ENCODE measurements around the gene CHRM5.
"Not testable (repeated sequence)": the region's sequence is repeated elsewhere in the genome, so short reads cannot be mapped to it uniquely, and the experiment has no call there.

Gene CHRM5

DNA sequence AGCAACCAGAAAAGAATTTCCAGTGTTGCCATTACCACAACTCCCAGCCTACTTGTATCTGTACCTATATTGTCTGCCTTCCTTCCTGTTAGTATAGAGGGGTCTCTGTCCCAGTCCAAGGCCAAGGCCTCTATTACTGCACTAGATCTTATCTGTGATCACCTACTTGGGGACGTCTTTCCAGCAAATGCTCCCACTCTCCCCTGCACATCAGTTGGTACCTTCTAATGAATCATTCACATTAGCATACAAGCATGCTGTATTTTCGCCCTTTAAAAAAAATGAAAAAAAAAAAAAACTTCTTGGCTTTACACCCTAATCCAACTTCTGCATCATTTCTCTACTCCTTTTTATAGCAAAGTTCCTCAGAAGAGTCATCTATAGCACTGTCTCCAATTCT lies 75.5 kb downstream of the CHRM5 start:
- DNase-seq = no peak

- DNase-seq = no peak
Measured at GRCh38 chr15:34046471-34047145, 78.3 kb downstream of the CHRM5 start.

GRCh38 chr15:34047893-34048775 lies 79.8 kb downstream of the CHRM5 start:
- DNase-seq = no peak

- DNase-seq = no peak
Measured at GRCh38 chr15:34049112-34049511, 80.8 kb downstream of the CHRM5 start.

DNA sequence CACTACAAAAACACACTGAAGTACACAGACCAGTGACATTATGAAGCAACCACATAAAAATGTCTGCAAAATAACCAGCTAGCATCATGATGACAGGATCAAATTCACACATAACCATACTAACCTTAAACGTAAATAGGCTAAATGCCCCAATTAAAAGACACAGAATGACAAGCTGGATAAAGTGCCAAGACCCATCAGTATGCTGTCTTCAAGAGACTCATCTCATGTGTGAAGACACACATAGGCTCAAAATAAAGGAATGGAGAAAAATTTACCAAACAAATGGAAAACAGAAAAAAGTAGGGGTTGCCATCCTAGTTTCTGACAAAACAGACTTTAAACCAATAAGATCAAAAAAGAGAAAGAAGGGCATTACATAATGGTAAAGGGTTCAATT lies 82.1 kb downstream of the CHRM5 start:
- DNase-seq = not testable (repeated sequence)

- DNase-seq = no peak
Measured at GRCh38 chr15:34054081-34054707, 85.9 kb downstream of the CHRM5 start.

- no peak for DNase-seq
Measured at GRCh38 chr15:34055868-34056595, 87.7 kb downstream of the CHRM5 start.

DNA sequence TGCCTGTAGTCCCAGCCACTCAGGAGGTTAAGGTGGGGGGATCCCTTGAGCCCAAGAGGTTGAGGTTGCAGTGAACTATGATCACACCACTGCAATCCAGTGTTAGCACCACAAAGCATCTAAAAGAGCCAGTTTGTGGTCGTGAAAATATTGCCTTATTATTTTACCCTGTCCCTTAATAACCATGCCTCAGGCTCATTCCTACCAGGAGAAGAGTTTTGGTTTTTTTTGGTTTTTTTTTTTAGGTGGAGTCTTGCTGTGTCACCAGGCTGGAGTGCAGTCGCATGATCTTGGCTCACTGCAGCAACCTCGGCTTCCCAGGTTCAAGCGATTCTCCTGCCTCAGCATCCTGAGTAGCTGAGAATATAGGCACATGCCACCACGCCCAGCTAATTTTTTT lies 88.6 kb downstream of the CHRM5 start:
- no peak for DNase-seq

- DNase-seq = no peak
Measured at GRCh38 chr15:34059476-34059875, 91.2 kb downstream of the CHRM5 start.

DNA sequence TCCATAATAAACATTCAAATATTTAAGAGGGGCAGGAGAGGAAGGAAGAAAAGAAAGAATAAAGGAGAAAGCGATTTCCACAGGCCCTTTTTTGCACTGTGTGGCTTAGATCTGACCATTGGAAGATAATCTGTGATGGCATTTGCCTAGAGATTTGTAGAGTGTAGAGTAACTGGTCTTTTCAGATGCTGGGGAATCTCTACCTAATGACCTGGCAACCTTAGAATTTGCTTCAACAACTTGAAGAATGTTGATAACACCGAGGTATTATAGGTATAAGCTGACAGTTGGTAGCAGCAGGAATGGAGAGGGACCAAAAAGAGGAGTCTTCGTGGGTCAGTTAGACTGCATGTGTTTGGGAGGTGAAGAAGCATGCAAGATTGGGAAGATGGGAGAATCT lies 91.6 kb downstream of the CHRM5 start:
- no peak for DNase-seq

GRCh38 chr15:34064438-34064837 lies 96.1 kb downstream of the CHRM5 start:
- no peak for DNase-seq

DNA sequence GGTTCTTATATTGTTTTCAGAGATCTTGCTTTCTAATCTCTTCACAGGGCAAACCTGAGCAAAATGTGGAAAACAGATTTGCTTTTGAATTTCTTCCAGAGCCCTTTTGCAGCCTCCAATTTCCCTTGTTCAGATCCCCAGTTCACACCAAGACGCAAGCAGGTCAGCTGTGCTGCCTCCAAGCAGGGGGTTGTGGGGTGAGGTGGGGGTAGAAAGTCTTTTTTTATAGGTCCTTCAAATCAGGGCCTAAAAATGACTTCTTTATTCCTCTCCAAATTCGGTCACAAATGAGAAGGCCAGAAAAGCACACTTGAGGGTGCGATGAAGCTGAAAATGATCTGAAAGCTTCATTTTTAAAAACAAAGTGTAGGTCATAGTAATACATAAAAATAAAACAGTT lies 97.0 kb downstream of the CHRM5 start:
- DNase-seq = no peak

DNA sequence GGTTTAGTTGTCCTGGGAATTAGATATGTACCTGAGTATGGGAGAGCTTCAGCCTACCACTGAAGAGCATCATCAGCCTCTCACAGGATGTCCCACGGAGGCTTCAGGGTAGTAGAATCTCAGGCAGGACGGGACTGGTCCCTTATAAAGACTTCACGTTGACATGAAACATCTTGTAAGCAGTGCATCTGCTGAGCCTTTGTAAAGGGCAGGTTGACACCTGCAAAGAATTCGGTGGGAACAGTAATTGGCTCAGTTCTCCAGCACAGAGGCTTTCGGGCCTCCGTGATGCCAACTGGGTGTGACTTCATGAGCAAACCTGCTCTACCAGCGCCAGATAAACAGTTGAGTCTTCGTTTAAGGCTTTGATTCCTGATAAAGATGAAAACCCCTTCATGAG lies 97.6 kb downstream of the CHRM5 start:
- DNase-seq = no peak

- peak; percentile 80 for DNase-seq
Measured at GRCh38 chr15:34070003-34070402, 101.7 kb downstream of the CHRM5 start.

DNA sequence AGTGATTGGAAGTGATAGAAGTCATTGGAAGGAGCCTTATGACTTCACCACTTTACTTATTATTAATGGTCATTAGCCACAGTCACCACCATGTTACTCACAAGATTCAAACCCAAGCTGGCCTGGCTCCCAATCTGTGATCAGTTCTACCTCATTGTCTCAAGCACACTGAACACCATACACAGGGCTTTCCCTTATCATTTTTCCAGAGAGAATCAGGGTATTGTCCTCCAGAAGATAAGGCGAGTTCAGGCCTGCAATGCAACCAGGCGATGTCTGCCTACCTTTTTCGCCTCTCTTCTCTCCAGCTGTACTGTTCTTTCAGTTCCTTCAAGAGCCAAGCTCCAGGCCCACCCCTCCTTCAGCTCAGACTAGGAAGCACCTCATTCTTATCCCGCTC lies 108.5 kb downstream of the CHRM5 start:
- no peak for DNase-seq

DNA sequence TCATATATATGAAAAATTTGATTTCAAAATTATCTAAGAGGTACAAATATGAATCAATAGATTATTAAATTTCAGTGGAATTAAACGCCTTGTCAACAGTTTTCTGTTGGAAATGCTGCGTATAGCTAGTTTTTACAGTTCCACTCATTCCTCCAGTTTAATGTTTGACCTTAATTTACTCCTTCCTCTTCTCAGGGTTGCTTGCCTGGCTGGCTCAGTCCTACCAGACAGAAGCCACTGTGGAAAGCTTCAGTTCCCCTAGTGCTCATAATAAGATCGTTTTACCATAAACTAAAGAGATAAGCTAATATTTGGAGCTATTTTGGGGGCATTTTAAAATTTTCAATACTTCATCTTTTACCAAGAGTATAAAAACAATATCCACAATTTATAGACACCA lies 110.6 kb downstream of the CHRM5 start:
- DNase-seq = no peak

DNA sequence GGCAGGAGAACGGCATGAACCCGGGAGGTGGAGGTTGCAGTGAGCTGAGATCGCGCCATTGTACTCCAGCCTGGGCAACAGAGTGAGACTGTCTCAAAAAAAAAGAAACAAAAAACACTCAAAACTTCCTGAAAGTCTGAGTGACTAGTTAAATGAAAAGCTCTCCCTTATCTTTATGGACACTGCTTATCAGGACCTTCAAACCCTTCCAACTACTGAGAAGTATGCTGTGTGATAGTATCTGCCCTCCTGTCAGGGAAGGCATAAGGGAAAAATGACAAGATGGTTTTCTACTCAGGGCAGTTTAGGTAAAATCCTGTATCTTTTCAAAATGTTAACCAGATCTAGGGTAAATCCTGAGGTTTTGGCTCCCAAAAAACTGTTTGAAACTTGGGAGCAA lies 111.6 kb downstream of the CHRM5 start:
- DNase-seq = no peak

- DNase-seq = no peak
Measured at GRCh38 chr15:34084086-34084485, 115.8 kb downstream of the CHRM5 start.

GRCh38 chr15:34085746-34086145 lies 117.4 kb downstream of the CHRM5 start:
- DNase-seq = no peak

DNA sequence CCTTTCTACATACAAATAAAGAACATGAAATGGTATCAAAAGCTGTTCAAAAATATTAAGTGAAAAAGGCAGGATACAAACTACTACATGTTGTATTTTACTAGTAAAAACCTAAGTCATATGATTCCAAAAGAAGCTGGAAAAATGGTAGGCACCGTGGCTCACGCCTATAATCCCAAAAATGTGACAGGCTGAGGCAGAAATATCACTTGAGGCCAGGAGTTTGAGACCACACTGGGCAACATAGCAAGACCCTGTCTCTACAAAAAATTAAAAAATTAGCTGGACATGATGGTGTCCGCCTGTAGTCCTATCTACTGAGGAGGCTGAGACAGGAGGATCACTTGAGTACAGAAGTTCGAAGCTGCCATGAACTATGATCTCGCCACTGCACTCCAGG lies 131.6 kb downstream of the CHRM5 start:
- no peak for DNase-seq

GRCh38 chr15:34101366-34102174 lies 133.3 kb downstream of the CHRM5 start, which contains the start of the genes EMC7 and PGBD4:
EMC7 (minus strand) TSS chr15:34101862; CDS start chr15:34101839, 23 bp downstream.
PGBD4 (plus strand) TSS chr15:34102083; CDS start chr15:34102532, 449 bp downstream.
- DNase-seq = peak; percentile 100
